Epithelial cell of proximal tubule (primary cell): ENCODE measurements around the gene ZFP28. TPM values are rescaled to one million over a fixed set of nuclear protein-coding genes. Genes with fewer than 3 reads are reported as not detected.

Source experiments
- DNase-seq: peaks from one replicate; pipeline ENCODE4 v3.0.0-alpha.2; 2011; ENCODE audit warnings: low read depth
- H3K4me3 ChIP-seq: 2 replicates; pipeline ENCODE4 v1.5.1; 2011; ENCODE audit warnings: low read depth, mild to moderate bottlenecking, low read length
- CTCF ChIP-seq: conservative IDR thresholded peaks from 2 replicates; pipeline ENCODE4 v1.5.1; 2012; ENCODE audit warnings: low read depth, mild to moderate bottlenecking, low read length
- total RNA-seq: library from RNA; depleted of rRNA; stranded (reverse); fragments of >200 nt; gene quantifications from 2 replicates; pipeline ENCODE4 v1.2.3, GENCODE V29; 2015

ZFP28 gene
- total RNA-seq, 1 donor from 2014 or later: 7.9 TPM

GRCh38 chr19:56567274-56568120 lies 28.7 kb downstream of the ZFP28 start, which contains the start of gene ZNF470:
TSS of gene ZNF470 (plus strand) at chr19:56567468. CDS start at chr19:56570312, 2,844 bp downstream.
- DNase-seq: peak; percentile 40
- H3K4me3 ChIP-seq: peak within 1 kb of the TSS; percentile 88
- TF ChIP-seq CTCF: no peak

- no peak for TF ChIP-seq CTCF
- DNase-seq: no peak
These were observed 33.8 kb downstream of the ZFP28 start for GRCh38 chr19:56572589-56572988.

GRCh38 chr19:56573914-56574313 lies 35.2 kb downstream of the ZFP28 start:
- DNase-seq: no peak
- TF ChIP-seq CTCF: no peak
- no peak overlapping the region for H3K4me3 ChIP-seq

More at GRCh38 chr19:56572589-56572988, 33.8 kb downstream of the ZFP28 start:
- no peak overlapping the region for H3K4me3 ChIP-seq

GRCh38 chr19:56577719-56578602 lies 39.2 kb downstream of the ZFP28 start:
- H3K4me3 ChIP-seq: no peak overlapping the region
- no peak for TF ChIP-seq CTCF
- no peak for DNase-seq

- DNase-seq: no peak
- no peak for TF ChIP-seq CTCF
- no peak overlapping the region for H3K4me3 ChIP-seq
These were observed 55.7 kb downstream of the ZFP28 start for GRCh38 chr19:56594446-56594782.

- TF ChIP-seq CTCF: no peak
- DNase-seq: peak; percentile 30
These were observed 56.2 kb downstream of the ZFP28 start, which contains the start of gene ZNF71 for GRCh38 chr19:56594783-56595547. TSS of gene ZNF71 (plus strand) at chr19:56595302. CDS start at chr19:56601559, 6,257 bp downstream.

More at GRCh38 chr19:56594783-56595547, 56.2 kb downstream of the ZFP28 start, which contains the start of gene ZNF71:
- peak within 1 kb of the TSS; percentile 98 for H3K4me3 ChIP-seq
